Mucosa of descending colon (tissue), 3 donors: ENCODE measurements around the gene FKBP1B. TPM values are rescaled to one million over a fixed set of nuclear protein-coding genes. Genes with fewer than 3 reads are reported as not detected.
"Not testable (repeated sequence)": the region's sequence is repeated elsewhere in the genome, so short reads cannot be mapped to it uniquely, and the experiment has no call there.

Source experiments
- ATAC-seq: fragments of 200-7000 bp; cut with Tn5 transposase; one replicate; pipeline ENCODE4 v1.9.1; 2020; ENCODE audit warnings: mild to moderate bottlenecking, moderate library complexity
- DNase-seq, 3 donors: peaks; one replicate each; pipeline ENCODE4 v3.0.0-alpha.2; 2020
- H3K36me3 ChIP-seq: fragments of 200-600 bp; one replicate; pipeline ENCODE4 v1.8.0; 2021; ENCODE audit warnings: low read depth, mild to moderate bottlenecking
- H3K4me1 ChIP-seq: fragments of 200-600 bp; one replicate; pipeline ENCODE4 v1.8.0; 2021; ENCODE audit warnings: low read depth, mild to moderate bottlenecking
- H3K4me3 ChIP-seq: fragments of 200-600 bp; one replicate; pipeline ENCODE4 v1.8.0; 2021; ENCODE audit warnings: mild to moderate bottlenecking
- H3K9me3 ChIP-seq: fragments of 200-600 bp; one replicate; pipeline ENCODE4 v1.8.0; 2021; ENCODE audit warnings: mild to moderate bottlenecking
- intact Hi-C, 2 donors: fragments of 100-400 bp; cut with DNase I in 1 of 2; cut with micrococcal nuclease in 1 of 2; formaldehyde crosslinking; loops; one replicate each; pipeline versions ENCODE4 v1.11.0 to v1.11.1; 2022; cut with DNase I, micrococcal nuclease
- total RNA-seq, 3 donors: library from RNA; stranded (reverse); fragmentation: NEBNext Ultra II Directional in 2 of 3; extraction: Animal tissue kit (Norgen Biotek cat#: 25700) in 2 of 3; gene quantifications; one replicate each; pipeline versions ENCODE4 v1.2.1 to v1.2.4, GENCODE V29; 2021 to 2023
- TF ChIP-seq, protein P1 (sequence below): fragments of 200-600 bp; IDR thresholded peaks from one replicate; pipeline ENCODE4 v1.8.0; 2022; ENCODE audit warnings: antibody characterized with exemption, mild to moderate bottlenecking
- donor health status: DM: no; HTN: no; CAD: no; lungs with moderate emphysema.
- donor health status: DM: no; HTN: no; CAD: no.
- donor health status: DM: no; HTN: yes; CAD: no.

Gene FKBP1B
- total RNA-seq, 3 donors from 2014 or later, result 7.2 to 14.7 (median 8.2) TPM

DNA sequence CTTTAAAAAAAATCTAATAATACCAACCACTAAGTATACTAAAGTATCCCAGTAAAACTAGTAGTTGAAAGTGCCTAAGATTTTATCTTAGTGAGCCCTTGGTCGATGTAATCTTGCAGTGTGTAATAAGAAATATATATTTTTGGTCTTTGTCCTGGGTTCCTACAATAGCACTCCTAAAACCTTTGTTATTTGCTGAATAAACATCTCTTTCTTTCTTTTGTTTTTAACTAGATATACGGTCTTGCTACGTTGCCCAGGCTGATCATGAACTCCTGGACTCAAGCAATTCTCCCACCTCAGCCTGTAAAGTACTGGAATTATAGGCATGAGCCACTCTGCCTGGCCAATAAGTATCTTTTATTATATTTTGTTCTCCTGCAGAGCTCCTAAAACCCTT lies 37.5 kb downstream of the FKBP1B start:
- TF ChIP-seq, protein P1, sequence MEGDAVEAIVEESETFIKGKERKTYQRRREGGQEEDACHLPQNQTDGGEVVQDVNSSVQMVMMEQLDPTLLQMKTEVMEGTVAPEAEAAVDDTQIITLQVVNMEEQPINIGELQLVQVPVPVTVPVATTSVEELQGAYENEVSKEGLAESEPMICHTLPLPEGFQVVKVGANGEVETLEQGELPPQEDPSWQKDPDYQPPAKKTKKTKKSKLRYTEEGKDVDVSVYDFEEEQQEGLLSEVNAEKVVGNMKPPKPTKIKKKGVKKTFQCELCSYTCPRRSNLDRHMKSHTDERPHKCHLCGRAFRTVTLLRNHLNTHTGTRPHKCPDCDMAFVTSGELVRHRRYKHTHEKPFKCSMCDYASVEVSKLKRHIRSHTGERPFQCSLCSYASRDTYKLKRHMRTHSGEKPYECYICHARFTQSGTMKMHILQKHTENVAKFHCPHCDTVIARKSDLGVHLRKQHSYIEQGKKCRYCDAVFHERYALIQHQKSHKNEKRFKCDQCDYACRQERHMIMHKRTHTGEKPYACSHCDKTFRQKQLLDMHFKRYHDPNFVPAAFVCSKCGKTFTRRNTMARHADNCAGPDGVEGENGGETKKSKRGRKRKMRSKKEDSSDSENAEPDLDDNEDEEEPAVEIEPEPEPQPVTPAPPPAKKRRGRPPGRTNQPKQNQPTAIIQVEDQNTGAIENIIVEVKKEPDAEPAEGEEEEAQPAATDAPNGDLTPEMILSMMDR, result no peak
- Histone ChIP-seq H3K36me3 (no peaks in the 10 kb centered on the region), H3K4me1 (peaks cover 15% of the 10 kb centered on the region), H3K4me3 (no peak overlapping the region), H3K9me3 (no peaks in the 10 kb centered on the region)
- intact Hi-C loops, result no loop called here
- ATAC-seq (no peak), DNase-seq (no peak)

DNA sequence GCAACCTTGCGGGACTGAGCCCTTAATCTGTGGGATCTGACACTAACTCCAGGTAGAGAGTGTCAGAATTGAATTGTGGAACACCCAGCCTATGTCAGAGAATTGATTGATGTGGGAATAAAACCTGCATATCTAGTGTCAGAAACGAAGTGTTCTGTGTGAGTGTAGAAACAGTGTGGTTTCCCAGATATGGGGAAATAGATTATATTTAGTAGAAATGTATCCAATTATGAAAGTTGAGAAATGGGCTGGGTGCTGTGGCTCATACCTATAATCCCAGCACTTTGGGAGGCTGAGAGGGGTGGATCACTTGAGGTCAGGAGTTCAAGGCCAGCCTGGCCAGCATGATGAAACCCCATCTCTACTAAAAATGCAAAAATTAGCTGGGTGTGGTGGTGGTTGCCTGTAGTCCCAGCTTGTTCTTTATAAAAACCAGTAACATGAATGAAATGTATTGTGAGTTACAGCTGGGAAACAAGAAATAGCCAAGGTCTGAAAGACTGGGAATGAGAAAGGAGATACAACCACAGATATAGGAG lies 39.3 kb downstream of the FKBP1B start:
- Histone ChIP-seq H3K4me3 (no peak overlapping the region), H3K4me1 (peaks cover 5% of the 10 kb centered on the region), H3K9me3 (no peaks in the 10 kb centered on the region), H3K36me3 (no peaks in the 10 kb centered on the region)
- no peak for ATAC-seq
- intact Hi-C loops, result no loop called here
- no peak for DNase-seq
- TF ChIP-seq, protein P1, result no peak

DNA sequence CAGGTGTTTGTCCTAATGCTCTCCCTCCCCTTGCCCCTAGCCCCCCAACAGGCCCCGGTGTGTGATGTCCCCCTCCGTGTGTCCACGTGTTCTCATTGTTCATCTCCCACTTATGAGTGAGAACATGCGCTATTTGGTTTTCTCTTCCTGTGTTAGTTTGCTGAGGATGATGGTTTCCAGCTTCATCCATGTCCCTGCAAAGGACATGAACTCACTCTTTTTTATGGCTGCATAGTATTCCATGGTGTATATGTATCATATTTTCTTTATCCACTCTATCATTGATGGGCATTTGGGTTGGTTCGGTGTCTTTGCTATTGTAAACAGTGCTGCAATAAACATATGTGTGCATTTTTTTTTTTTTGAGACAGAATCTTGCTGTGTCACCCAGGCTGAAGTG lies 43.7 kb downstream of the FKBP1B start:
- H3K4me1 ChIP-seq, H3K36me3 ChIP-seq, intact Hi-C loops, H3K9me3 ChIP-seq, DNase-seq, ATAC-seq, H3K4me3 ChIP-seq: not testable (repeated sequence)

DNA sequence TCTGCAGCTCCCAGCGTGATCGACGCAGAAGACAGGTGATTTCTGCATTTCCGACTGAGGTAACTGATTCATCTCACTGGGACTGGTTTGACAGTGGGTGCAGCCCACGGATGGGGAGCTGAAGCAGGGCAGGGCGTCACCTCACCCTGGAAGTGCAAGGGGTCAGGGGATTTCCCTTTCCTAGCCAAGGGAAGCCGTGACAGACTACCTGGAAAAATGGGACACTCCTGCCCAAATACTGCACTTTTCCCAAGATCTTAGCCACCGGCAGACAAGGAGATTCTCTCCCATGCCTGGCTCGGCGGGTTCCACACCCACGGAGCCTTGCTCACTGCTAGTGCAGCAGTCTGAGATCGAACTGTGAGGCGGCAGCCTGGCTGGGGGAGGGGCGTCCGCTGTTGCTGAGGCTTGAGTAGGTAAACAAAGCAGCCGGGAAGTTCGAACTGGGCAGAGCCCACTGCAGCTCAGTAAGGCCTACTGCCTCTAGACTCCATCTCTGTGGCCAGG lies 45.7 kb downstream of the FKBP1B start:
- H3K36me3 ChIP-seq, H3K9me3 ChIP-seq, H3K4me1 ChIP-seq, intact Hi-C loops, ATAC-seq, DNase-seq, H3K4me3 ChIP-seq: not testable (repeated sequence)

DNA sequence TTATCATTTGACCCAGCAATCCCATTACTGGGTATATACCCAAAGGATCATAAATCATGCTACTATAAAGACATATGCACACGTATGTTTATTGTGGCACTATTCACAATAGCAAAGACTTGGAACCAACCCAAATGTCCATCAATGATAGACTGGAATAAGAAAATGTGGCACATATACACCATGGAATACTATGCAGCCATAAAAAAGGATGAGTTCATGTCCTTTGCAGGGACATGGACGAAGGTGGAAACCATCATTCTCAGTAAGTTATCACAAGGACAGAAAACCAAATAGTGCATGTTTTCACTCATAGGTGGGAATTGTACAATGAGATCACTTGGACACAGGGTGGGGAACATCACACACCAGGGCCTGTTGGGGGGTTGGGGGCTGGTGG lies 51.2 kb downstream of the FKBP1B start:
- H3K36me3 ChIP-seq, H3K4me3 ChIP-seq: not testable (repeated sequence)

DNA sequence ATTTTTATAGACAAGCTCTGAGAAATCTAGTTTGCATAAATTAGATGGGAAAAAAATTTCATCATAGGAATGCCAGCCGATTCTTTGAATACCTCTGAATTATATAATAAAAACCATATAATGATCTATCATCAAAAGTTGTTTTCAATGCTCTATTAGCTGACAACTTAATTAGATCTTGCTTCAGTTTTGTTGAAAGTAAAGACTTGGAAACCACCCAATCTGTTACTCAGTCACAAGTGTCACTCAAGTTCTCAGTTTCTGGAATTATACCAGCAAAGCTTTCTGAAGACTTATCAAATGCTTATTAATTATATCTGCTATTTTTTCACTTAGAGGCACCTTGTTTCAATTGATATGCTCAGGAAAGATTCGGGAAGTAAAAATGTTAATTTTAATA lies 52.5 kb downstream of the FKBP1B start:
- Histone ChIP-seq H3K4me1 (no peaks in the 10 kb centered on the region), H3K4me3 (no peak overlapping the region), H3K9me3 (peaks cover 3% of the 10 kb centered on the region), H3K36me3 (no peaks in the 10 kb centered on the region)
- DNase-seq, result no peak
- intact Hi-C loops, result no loop called here
- TF ChIP-seq, protein P1, result no peak
- no peak for ATAC-seq

More for the DNA sequence above, 51.2 kb downstream of the FKBP1B start:
- intact Hi-C loops, DNase-seq, H3K9me3 ChIP-seq, ATAC-seq, H3K4me1 ChIP-seq: not testable (repeated sequence)

DNA sequence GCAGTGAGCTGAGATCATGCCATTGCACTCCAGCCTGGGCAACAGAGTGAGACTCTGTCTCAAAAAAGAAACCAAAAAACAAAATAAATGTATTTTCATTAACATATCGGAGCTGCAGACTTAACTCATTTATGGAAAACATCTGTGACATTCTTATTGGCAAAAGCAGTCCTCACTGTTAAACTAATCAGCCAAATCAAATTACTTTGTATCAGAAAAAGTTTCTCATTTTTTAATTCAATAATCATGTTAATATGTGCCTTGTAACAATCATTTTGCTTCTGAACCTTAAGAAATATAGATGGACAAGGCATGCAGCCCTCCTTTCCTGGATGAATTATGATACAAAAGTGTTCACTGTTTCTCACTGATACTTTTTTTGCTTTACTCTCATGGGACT lies 53.1 kb downstream of the FKBP1B start:
- intact Hi-C loops, result no loop called here
- ATAC-seq, result no peak
- Histone ChIP-seq H3K4me3 (no peak overlapping the region), H3K9me3 (peaks cover 3% of the 10 kb centered on the region), H3K4me1 (no peaks in the 10 kb centered on the region), H3K36me3 (no peaks in the 10 kb centered on the region)
- TF ChIP-seq, protein P1, result no peak
- no peak for DNase-seq
